ENCODE data around the gene DOCK4.

DNA sequence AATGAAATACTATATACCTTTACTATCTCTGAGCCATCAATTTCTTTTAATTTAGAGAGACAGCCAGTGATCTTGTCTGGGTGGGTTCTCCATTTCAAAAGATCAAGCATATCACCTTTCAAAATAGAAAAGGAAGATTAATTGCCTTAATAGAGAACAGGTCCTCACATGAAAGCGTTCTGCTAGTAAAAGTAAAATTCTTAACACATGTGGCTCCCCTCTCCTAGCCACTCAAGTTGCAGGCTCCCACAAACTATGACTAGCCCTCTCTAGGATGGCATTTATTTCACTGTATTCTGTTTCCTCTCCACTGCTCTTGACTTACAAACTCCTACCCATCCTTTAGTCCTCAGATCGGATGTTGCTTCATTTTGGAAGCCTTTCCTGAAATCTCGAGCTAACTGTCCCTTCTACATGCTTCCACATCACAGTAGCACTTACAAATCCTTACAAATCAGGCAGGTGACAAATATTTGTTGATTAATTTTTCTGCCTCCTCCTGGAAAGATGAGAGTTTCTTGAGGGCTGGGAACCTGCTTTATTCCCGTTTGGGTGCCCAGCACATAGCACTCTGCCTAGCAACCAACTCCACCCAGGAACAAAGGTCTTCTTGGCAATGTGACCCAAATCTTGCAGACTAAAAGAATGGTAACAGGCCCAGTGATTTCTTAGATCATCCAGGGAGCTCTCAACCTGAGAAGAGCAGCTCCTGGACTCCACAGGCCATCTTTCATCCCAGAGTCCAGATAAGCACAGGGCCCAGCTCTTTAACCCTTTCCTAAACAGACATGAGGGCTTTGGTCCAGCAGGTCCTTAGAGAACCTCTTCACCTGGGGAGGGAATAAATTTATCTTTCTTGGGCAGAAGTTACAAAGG lies 333.5 kb downstream of the DOCK4 start:
- TF ChIP-seq, protein P1, sequence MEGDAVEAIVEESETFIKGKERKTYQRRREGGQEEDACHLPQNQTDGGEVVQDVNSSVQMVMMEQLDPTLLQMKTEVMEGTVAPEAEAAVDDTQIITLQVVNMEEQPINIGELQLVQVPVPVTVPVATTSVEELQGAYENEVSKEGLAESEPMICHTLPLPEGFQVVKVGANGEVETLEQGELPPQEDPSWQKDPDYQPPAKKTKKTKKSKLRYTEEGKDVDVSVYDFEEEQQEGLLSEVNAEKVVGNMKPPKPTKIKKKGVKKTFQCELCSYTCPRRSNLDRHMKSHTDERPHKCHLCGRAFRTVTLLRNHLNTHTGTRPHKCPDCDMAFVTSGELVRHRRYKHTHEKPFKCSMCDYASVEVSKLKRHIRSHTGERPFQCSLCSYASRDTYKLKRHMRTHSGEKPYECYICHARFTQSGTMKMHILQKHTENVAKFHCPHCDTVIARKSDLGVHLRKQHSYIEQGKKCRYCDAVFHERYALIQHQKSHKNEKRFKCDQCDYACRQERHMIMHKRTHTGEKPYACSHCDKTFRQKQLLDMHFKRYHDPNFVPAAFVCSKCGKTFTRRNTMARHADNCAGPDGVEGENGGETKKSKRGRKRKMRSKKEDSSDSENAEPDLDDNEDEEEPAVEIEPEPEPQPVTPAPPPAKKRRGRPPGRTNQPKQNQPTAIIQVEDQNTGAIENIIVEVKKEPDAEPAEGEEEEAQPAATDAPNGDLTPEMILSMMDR (IDR thresholded peaks at IDR 0.05), result no peak
- TF ChIP-seq POLR2A (IDR thresholded peaks at IDR 0.05), result no peak

Data from testis (tissue), 2 donors.